ENCODE data around the gene SLC34A1. TPM values are rescaled to one million over a fixed set of nuclear protein-coding genes. Genes with fewer than 3 reads are reported as not detected.

SLC34A1 gene
- total RNA-seq, 1 donor from 2014 or later = not detected

- no peak for DNase-seq (ENCODE audit: low read depth, low spot score)
These were observed 46.7 kb downstream of the SLC34A1 start for GRCh38 chr5:177430972-177431316.

- DNase-seq (ENCODE audit: low read depth, low spot score) = no peak
These were observed 47.3 kb downstream of the SLC34A1 start for GRCh38 chr5:177431317-177432142.

GRCh38 chr5:177432143-177432838, 48.1 kb downstream of the SLC34A1 start:
- DNase-seq (ENCODE audit: low read depth, low spot score) = no peak

- DNase-seq (ENCODE audit: low read depth, low spot score) = no peak
These were observed 48.8 kb downstream of the SLC34A1 start for GRCh38 chr5:177432839-177433657.

GRCh38 chr5:177433658-177434217, 49.5 kb downstream of the SLC34A1 start:
- no peak for DNase-seq (ENCODE audit: low read depth, low spot score)

- no peak for DNase-seq (ENCODE audit: low read depth, low spot score)
These were observed 50.2 kb downstream of the SLC34A1 start for GRCh38 chr5:177434437-177434836.

- DNase-seq (ENCODE audit: low read depth, low spot score) = no peak
These were observed 50.9 kb downstream of the SLC34A1 start for GRCh38 chr5:177434942-177435738.

GRCh38 chr5:177435847-177436536, 51.8 kb downstream of the SLC34A1 start:
- DNase-seq (ENCODE audit: low read depth, low spot score) = no peak

- DNase-seq (ENCODE audit: low read depth, low spot score) = no peak
These were observed 53.4 kb downstream of the SLC34A1 start for GRCh38 chr5:177437623-177438022.

GRCh38 chr5:177438468-177438867, 54.2 kb downstream of the SLC34A1 start:
- no peak for DNase-seq (ENCODE audit: low read depth, low spot score)

- DNase-seq (ENCODE audit: low read depth, low spot score) = no peak
These were observed 55.4 kb downstream of the SLC34A1 start for GRCh38 chr5:177439518-177440053.

GRCh38 chr5:177440211-177440989, 56.2 kb downstream of the SLC34A1 start:
- DNase-seq (ENCODE audit: low read depth, low spot score) = no peak

GRCh38 chr5:177440990-177441780, 57.0 kb downstream of the SLC34A1 start:
- DNase-seq (ENCODE audit: low read depth, low spot score) = no peak

GRCh38 chr5:177442066-177442826, 58.0 kb downstream of the SLC34A1 start:
- DNase-seq (ENCODE audit: low read depth, low spot score) = no peak

- no peak for DNase-seq (ENCODE audit: low read depth, low spot score)
These were observed 59.1 kb downstream of the SLC34A1 start for GRCh38 chr5:177443144-177443983.

Measured in pulmonary artery endothelial cell (primary cell).